T-helper 1 cell treated with Interleukin-12 subunit alpha and Interleukin-12 subunit beta and Interleukin-4 antibody, amounts not matched to agents 30 ng/mL and 1 ng/mL, for 36 hours (primary cell): ENCODE results near the gene SPDYC. TPM values are rescaled to one million over a fixed set of nuclear protein-coding genes. Genes with fewer than 3 reads are reported as not detected.

Experiments
- intact Hi-C: fragments of 100-400 bp; cut with micrococcal nuclease; formaldehyde crosslinking; loops from one replicate; pipeline ENCODE4 v1.15.1; 2024
- total RNA-seq: library from RNA; stranded (reverse); gene quantifications from 2 replicates; pipeline ENCODE4 v1.2.3, GENCODE V29; 2022

The SPDYC gene
- total RNA-seq, 1 donor from 2014 or later = not detected

DNA sequence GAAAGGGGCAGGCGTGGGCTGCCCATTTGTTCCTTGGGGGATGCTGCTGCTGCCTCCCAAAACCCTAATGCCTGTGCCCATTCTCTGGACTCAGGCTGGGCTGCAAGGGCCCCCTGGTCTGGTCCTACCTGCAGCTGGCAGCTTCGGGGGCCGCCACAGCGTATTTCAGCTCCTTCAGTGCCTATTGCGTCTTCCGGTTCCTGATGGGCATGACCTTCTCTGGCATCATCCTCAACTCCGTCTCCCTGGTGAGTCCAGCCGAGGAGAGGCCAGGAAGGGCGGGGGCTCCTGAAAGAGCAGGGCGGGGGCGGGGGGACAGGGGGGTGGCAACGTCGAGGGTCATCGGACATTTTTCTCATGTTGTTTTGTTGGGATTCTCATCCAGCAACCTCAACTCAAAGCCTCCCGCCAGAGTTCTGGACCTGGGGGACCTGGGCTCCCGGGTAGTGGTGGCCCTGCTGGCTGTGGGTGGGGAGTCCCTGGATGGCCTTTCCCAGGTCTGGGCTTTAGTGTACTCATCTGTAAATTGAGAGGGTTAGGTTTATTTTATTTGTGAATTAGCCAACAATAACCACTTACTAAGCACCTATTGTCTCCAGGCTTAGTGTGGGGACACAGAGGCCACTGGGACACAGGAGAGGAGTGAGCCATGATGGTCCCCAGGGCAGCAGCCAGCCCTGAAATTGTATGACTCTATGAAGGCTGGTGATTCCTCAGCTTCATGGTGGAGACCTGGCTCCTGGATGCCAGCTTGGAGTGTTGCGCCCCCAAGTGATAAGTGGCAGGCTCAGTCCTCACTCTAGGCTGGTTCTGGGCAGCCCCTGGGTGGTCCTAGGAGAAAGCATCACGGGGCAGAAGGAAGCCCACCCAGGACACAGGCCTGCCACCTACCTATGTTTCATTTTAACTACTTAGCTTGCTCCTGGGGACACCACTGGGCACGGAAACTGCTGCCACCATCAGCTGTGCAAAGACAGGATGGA lies 47.7 kb downstream of the SPDYC start:
- intact Hi-C loops = no loop called here

DNA sequence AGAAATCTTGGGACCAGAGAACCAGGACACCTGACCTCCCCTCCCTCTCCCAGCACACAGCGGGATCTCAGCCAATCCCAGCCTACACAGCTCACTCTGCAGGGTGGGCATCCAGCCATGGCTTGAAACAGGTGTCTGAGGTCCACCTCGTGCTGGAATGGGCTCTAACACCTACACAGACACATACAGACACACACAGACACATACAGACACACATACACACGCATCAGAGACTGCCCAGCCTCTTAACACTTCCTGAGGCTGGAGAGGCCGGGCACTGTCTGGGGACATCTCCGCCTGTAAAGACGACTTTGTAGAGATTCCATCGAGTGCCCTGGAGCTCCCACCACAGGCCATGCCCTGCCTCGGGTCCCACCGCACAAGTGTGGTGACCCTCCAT lies 48.4 kb downstream of the SPDYC start:
- intact Hi-C loops = no loop called here

DNA sequence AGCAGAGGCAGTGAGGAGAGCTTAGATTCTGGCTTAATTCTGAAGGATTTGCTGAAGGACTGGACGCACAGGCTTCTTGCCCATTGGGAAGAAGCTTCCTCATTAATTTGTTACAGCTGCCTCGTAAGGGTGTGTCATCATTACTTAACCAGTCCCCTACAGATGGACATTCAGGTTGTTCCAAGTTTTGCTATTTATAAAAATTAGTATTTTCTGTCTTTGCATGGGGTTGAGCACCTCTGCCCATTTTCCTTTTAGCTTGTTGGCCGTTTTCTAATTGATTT lies 49.8 kb downstream of the SPDYC start:
- intact Hi-C loops = no loop called here

DNA sequence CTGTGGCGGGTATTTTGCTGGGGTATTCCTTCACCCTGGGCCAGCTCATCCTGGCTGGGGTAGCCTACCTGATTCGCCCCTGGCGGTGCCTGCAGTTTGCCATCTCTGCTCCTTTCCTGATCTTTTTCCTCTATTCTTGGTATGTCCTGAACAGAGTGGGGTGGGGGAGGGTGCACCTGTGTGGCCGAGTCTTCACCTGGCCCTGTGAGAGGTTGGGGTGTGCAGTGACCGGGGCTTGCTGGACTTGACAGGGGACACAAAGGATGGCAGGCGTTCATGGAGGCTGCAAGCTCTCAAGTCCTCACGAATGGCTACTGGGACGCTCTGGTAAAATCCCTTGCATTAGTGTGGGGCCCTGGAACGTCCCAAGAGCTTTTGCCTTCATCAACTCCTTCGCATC lies 51.0 kb downstream of the SPDYC start:
- intact Hi-C loops = no loop called here

Other genes starting within 250 kb of the SPDYC start
- 17.0 and 18.6 TPM in 2 replicates for gene PPP2R5B, start 245.5 kb upstream of the SPDYC start, total RNA-seq
- not detected in 2 replicates for gene GPHA2, start 234.3 kb upstream of the SPDYC start, total RNA-seq
- gene MAJIN, start 198.1 kb upstream of the SPDYC start, total RNA-seq = not detected in 2 replicates
- gene BATF2, start 173.3 kb upstream of the SPDYC start, total RNA-seq = 0.10 TPM in 1 of 2 replicates, not detected in the other
- gene ARL2, start 156.1 kb upstream of the SPDYC start, total RNA-seq = 55.8 and 57.9 TPM in 2 replicates
- gene SNX15, start 142.8 kb upstream of the SPDYC start, total RNA-seq = 29.9 and 35.8 TPM in 2 replicates
- gene SAC3D1, start 129.0 kb upstream of the SPDYC start, total RNA-seq = 17.0 and 17.5 TPM in 2 replicates
- gene NAALADL1, start 111.7 kb upstream of the SPDYC start, total RNA-seq = 14.1 and 14.4 TPM in 2 replicates
- gene CDCA5, start 86.2 kb upstream of the SPDYC start, total RNA-seq = 70.7 and 72.1 TPM in 2 replicates
- gene ZFPL1, start 86.0 kb upstream of the SPDYC start, total RNA-seq = 31.2 and 33.9 TPM in 2 replicates
- 145 and 152 TPM in 2 replicates for gene VPS51, start 74.0 kb upstream of the SPDYC start, total RNA-seq
- gene TM7SF2, start 58.4 kb upstream of the SPDYC start, total RNA-seq = 19.7 and 25.4 TPM in 2 replicates
- gene ZNHIT2, start 52.5 kb upstream of the SPDYC start, total RNA-seq = 11.5 and 11.9 TPM in 2 replicates
- gene FAU, start 48.1 kb upstream of the SPDYC start, total RNA-seq = 978 and 991 TPM in 2 replicates
- gene MRPL49, start 47.9 kb upstream of the SPDYC start, total RNA-seq = 50.1 and 57.6 TPM in 2 replicates
- gene SYVN1, start 35.7 kb upstream of the SPDYC start, total RNA-seq = 53.2 and 67.2 TPM in 2 replicates
- gene CAPN1, start 11.7 kb downstream of the SPDYC start, total RNA-seq = 191 TPM in 2 replicates
- gene POLA2, start 91.7 kb downstream of the SPDYC start, total RNA-seq = 51.9 and 53.2 TPM in 2 replicates
- gene CDC42EP2, start 144.6 kb downstream of the SPDYC start, total RNA-seq = 1.1 and 1.6 TPM in 2 replicates
- 80.9 and 83.2 TPM in 2 replicates for gene DPF2, start 163.6 kb downstream of the SPDYC start, total RNA-seq
- gene TIGD3, start 184.5 kb downstream of the SPDYC start, total RNA-seq = 0.34 and 0.51 TPM in 2 replicates
- gene SLC25A45, start 212.4 kb downstream of the SPDYC start, total RNA-seq = 26.0 and 26.8 TPM in 2 replicates
- gene FRMD8, start 216.4 kb downstream of the SPDYC start, total RNA-seq = 57.5 and 61.6 TPM in 2 replicates